ENCODE results near the gene ZNF578. TPM values are rescaled to one million over a fixed set of nuclear protein-coding genes. Genes with fewer than 3 reads are reported as not detected.
"Not testable (repeated sequence)": the region's sequence is repeated elsewhere in the genome, so short reads cannot be mapped to it uniquely, and the experiment has no call there.

ZNF578 gene
- total and polyA plus RNA-seq, 9 of the 15 experiments (the other 6 are each of a cell fraction or from before 2014, with no cell fraction given) = 0.05 to 0.29 (median 0.15) TPM

DNA sequence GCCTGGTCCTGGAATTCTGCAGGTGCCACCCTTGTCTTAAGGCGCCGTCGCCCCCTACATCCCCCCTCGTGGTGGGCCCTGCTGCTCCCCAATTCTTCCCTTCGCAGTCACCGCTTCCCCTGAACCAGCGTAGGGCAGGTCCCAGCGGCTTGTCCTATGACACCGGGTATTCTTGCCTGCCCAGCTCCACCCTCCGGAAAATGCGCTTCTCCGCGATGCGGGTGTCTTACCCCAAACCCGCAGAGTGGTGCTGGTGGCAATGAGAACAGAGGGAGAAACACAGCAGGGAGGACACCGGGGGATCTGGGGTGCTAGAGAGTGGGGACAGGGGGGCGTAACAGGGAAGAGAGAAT lies 83.1 kb downstream of the ZNF578 start:
- ATAC-seq (no peak), DNase-seq (ENCODE audit: extremely low read depth in 1 of 4, low spot score in 3 of 4) (no peak), FAIRE-seq (no peak)
- H3K9me1 ChIP-seq (ENCODE audit: control insufficient read depth, insufficient read depth, low read length) = no peaks in the 10 kb centered on the region
- no peak overlapping the region for H2AFZ ChIP-seq (ENCODE audit: low read depth, low read length)
- H3K9me3 ChIP-seq (replicated peaks; ENCODE audit: control insufficient read depth, insufficient read depth, low read depth, low read length) = no peaks in the 10 kb centered on the region
- H3K4me1 ChIP-seq (replicated peaks in 1 of 2; ENCODE audit: control insufficient read depth in 2 of 2, insufficient read depth in 2 of 2, low read length in 2 of 2) = no peaks in the 10 kb centered on the region
- intact Hi-C loops (cut with micrococcal nuclease) (no loop called here), in situ Hi-C loops (cut with MboI) (no loop called here)
- H3K27ac ChIP-seq (ENCODE audit: extremely low read depth, low read depth, low read length) = no peak overlapping the region
- H3K4me3 ChIP-seq = no peak overlapping the region
- WGBS (ENCODE audit: insufficient coverage, low coverage, missing lambda C conversion rate) = 90% methylated on average over 12 of the region's 17 CpGs
- POLR2A ChIA-PET = no interaction called here
- peaks cover 17% of the 10 kb centered on the region for H3K79me2 ChIP-seq (ENCODE audit: control insufficient read depth, insufficient read depth, low read length)
- no TSS peak for BruUV-seq (replicated peaks)
- H3K4me2 ChIP-seq (ENCODE audit: insufficient read depth, low read length) = no peak overlapping the region
- no peaks in the 10 kb centered on the region for H3K27me3 ChIP-seq (ENCODE audit: control insufficient read depth in 2 of 2, insufficient read depth in 2 of 2, low read length in 2 of 2)
- H3K36me3 ChIP-seq (ENCODE audit: control insufficient read depth, insufficient read depth, low read length) = peaks cover 30% of the 10 kb centered on the region
- H4K20me1 ChIP-seq (replicated peaks; ENCODE audit: control insufficient read depth, insufficient read depth, low read length) = no peaks in the 10 kb centered on the region
- no peak overlapping the region for H3K9ac ChIP-seq (ENCODE audit: insufficient read depth in 1 of 2, low read depth in 2 of 2, low read length in 2 of 2)
- CTCF ChIA-PET (ENCODE audit: low intra/inter-chr PET ratio) = no interaction called here
- TF ChIP-seq RBFOX2 (IDR thresholded peaks at IDR 0.05; ENCODE audit: low read depth, low read length) (0 out of 2 replicates have a peak, but pooled peaks have one; percentile 29), POLR2G (IDR thresholded peaks at IDR 0.05; ENCODE audit: low read depth, low read length) (peak; percentile 25; the same call in 1 of the 2 replicates), ZC3H8 (IDR thresholded peaks at IDR 0.05) (no peak)

DNA sequence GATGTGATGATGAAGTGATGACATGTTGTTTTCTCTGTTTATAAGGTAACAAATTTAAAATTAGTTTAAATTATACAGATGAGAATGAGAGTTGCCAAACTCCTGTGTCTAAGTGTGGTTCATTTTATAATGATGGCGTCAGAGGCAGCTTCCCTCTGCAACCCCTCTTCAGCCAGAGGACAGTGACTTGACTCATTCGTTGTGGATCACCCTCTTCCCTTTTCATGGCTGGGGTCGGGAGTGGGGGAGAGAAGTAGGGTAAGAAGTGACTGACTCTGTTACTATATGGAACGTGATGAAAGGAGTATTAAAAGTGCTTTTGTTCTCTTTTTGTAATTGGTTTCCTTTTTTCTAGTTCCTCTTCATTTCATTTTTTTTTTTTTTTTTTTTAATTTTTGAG lies 85.5 kb downstream of the ZNF578 start:
- H4K20me1 ChIP-seq (replicated peaks; ENCODE audit: control insufficient read depth, insufficient read depth, low read length); BruUV-seq (replicated peaks); intact Hi-C loops (cut with micrococcal nuclease); H3K79me2 ChIP-seq (ENCODE audit: control insufficient read depth, insufficient read depth, low read length); H3K9me3 ChIP-seq (replicated peaks; ENCODE audit: control insufficient read depth, insufficient read depth, low read depth, low read length); H3K27me3 ChIP-seq (ENCODE audit: control insufficient read depth in 2 of 2, insufficient read depth in 2 of 2, low read length in 2 of 2); H3K9me1 ChIP-seq (ENCODE audit: control insufficient read depth, insufficient read depth, low read length); H3K4me2 ChIP-seq (ENCODE audit: insufficient read depth, low read length); CTCF ChIA-PET (ENCODE audit: low intra/inter-chr PET ratio); H3K27ac ChIP-seq (ENCODE audit: extremely low read depth, low read depth, low read length); in situ Hi-C loops (cut with MboI); H2AFZ ChIP-seq (ENCODE audit: low read depth, low read length); ATAC-seq; H3K9ac ChIP-seq (ENCODE audit: insufficient read depth in 1 of 2, low read depth in 2 of 2, low read length in 2 of 2); POLR2A ChIA-PET; DNase-seq (ENCODE audit: extremely low read depth in 1 of 4, low spot score in 3 of 4); H3K4me1 ChIP-seq (replicated peaks in 1 of 2; ENCODE audit: control insufficient read depth in 2 of 2, insufficient read depth in 2 of 2, low read length in 2 of 2); H3K4me3 ChIP-seq: not testable (repeated sequence)
- FAIRE-seq = peak; percentile 72
- WGBS (ENCODE audit: insufficient coverage, low coverage, missing lambda C conversion rate) = 84% methylated on average over 4 of the region's 4 CpGs
- peaks cover 23% of the 10 kb centered on the region; the same call in 2 of the 3 replicates for H3K36me3 ChIP-seq (ENCODE audit: control insufficient read depth, insufficient read depth, low read length)

DNA sequence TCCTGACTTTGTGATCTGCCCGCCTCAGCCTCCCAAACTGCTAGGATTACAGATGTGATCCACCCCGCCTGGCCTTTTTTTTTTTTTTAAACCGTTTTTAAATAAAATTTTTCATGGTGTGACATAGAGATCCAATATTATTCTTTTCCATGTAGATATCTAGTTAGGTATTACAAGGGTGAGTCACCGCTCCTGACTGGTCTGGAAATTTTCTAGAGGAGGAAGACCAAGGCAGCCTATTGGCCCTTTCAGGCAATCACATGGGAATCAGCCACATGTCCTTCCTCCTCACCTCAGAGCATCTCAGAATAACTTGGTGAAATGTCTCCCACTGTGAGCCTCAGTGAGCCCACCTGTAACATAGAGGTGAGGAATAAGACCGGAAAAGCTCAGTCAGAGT lies 87.8 kb downstream of the ZNF578 start:
- H3K9me3 ChIP-seq (replicated peaks; ENCODE audit: control insufficient read depth, insufficient read depth, low read depth, low read length); H3K27ac ChIP-seq (ENCODE audit: extremely low read depth, low read depth, low read length); H3K9me1 ChIP-seq (ENCODE audit: control insufficient read depth, insufficient read depth, low read length); CTCF ChIA-PET (ENCODE audit: low intra/inter-chr PET ratio); H3K79me2 ChIP-seq (ENCODE audit: control insufficient read depth, insufficient read depth, low read length); intact Hi-C loops (cut with micrococcal nuclease); H3K27me3 ChIP-seq (ENCODE audit: control insufficient read depth in 2 of 2, insufficient read depth in 2 of 2, low read length in 2 of 2); in situ Hi-C loops (cut with MboI); POLR2A ChIA-PET; H2AFZ ChIP-seq (ENCODE audit: low read depth, low read length); H3K4me1 ChIP-seq (replicated peaks in 1 of 2; ENCODE audit: control insufficient read depth in 2 of 2, insufficient read depth in 2 of 2, low read length in 2 of 2); BruUV-seq (replicated peaks); ATAC-seq; H3K9ac ChIP-seq (ENCODE audit: insufficient read depth in 1 of 2, low read depth in 2 of 2, low read length in 2 of 2); H3K4me2 ChIP-seq (ENCODE audit: insufficient read depth, low read length); DNase-seq (ENCODE audit: extremely low read depth in 1 of 4, low spot score in 3 of 4); H4K20me1 ChIP-seq (replicated peaks; ENCODE audit: control insufficient read depth, insufficient read depth, low read length); H3K4me3 ChIP-seq: not testable (repeated sequence)
- FAIRE-seq = peak; percentile 6
- peaks cover 27% of the 10 kb centered on the region; the same call in 1 of the 3 replicates for H3K36me3 ChIP-seq (ENCODE audit: control insufficient read depth, insufficient read depth, low read length)
- WGBS (ENCODE audit: insufficient coverage, low coverage, missing lambda C conversion rate) = 83% methylated on average over 5 of the region's 5 CpGs
